ENCODE measurements around the gene PPP2R5D. TPM values are rescaled to one million over a fixed set of nuclear protein-coding genes. Genes with fewer than 3 reads are reported as not detected.
"Not testable (repeated sequence)": the region's sequence is repeated elsewhere in the genome, so short reads cannot be mapped to it uniquely, and the experiment has no call there.

PPP2R5D gene
- total RNA-seq, 2 experiments from 2014 or later = 50.3 to 52.1 TPM

- POLR2A ChIA-PET = interaction anchor here (0.5 kb wide), 1 partner anchor 15 kb away, joined by 5 read pairs; no protein-coding TSS in a partner anchor
- CTCF ChIA-PET = interaction anchor here (1.3 kb wide), 1 partner anchor 16 kb away, joined by 3 read pairs; the partner anchor contains the start of gene RRP36
These were observed 52.8 kb downstream of the PPP2R5D start for GRCh38 chr6:43037197-43037596.

- POLR2A ChIA-PET = no interaction called here
- CTCF ChIA-PET = interaction anchor here (1.1 kb wide), 1 partner anchor 140 kb away, joined by 3 read pairs; no protein-coding TSS in a partner anchor
These were observed 53.3 kb downstream of the PPP2R5D start for GRCh38 chr6:43037706-43038105.

GRCh38 chr6:43038727-43039126 is 54.4 kb downstream of the PPP2R5D start:
- CTCF ChIA-PET = interaction anchor here (1.1 kb wide), 1 partner anchor 139 kb away, joined by 3 read pairs; no protein-coding TSS in a partner anchor
- POLR2A ChIA-PET = no interaction called here

- ChIA-PET POLR2A (interaction anchor here (0.5 kb wide), 1 partner anchor 40 kb away, joined by 4 read pairs; no protein-coding TSS in a partner anchor), CTCF (no interaction called here)
These were observed 56.3 kb downstream of the PPP2R5D start for GRCh38 chr6:43040542-43041257.

GRCh38 chr6:43041475-43041874 is 57.1 kb downstream of the PPP2R5D start:
- POLR2A ChIA-PET, CTCF ChIA-PET: not testable (repeated sequence)

GRCh38 chr6:43043310-43043709 is 58.9 kb downstream of the PPP2R5D start:
- ChIA-PET CTCF (no interaction called here), POLR2A (no interaction called here)

- ChIA-PET POLR2A (interaction anchor here (0.9 kb wide), 1 partner anchor 10 kb away, joined by 3 read pairs; no protein-coding TSS in a partner anchor), CTCF (no interaction called here)
These were observed 61.1 kb downstream of the PPP2R5D start for GRCh38 chr6:43045371-43045930.

GRCh38 chr6:43047998-43048397 is 63.6 kb downstream of the PPP2R5D start:
- POLR2A ChIA-PET = no interaction called here
- CTCF ChIA-PET = interaction anchor here (0.5 kb wide), 1 partner anchor 278 kb away, joined by 3 read pairs; no protein-coding TSS in a partner anchor

GRCh38 chr6:43050981-43051380 is 66.6 kb downstream of the PPP2R5D start:
- ChIA-PET POLR2A (no interaction called here), CTCF (no interaction called here)

- ChIA-PET POLR2A (no interaction called here), CTCF (interaction anchor here (0.7 to 0.8 kb wide), 2 partner anchors 30 to 138 kb away, joined by 3 to 5 read pairs; no protein-coding TSS in a partner anchor)
These were observed 68.0 kb downstream of the PPP2R5D start for GRCh38 chr6:43052225-43052841.

- POLR2A ChIA-PET = interaction anchor here (1.1 to 1.6 kb wide), 4 partner anchors 39 to 124 kb away, joined by 3 to 8 read pairs (median 4); partner anchors contain the start of genes CNPY3, KLHDC3, MEA1 and SRF
These were observed 68.6 kb downstream of the PPP2R5D start for GRCh38 chr6:43052842-43053544.

GRCh38 chr6:43053545-43054205 is 69.3 kb downstream of the PPP2R5D start, which contains the start of gene CUL7:
TSS of gene CUL7 (minus strand) at chr6:43053851. CDS start at chr6:43052788, 1,063 bp downstream.
- POLR2A ChIA-PET = interaction anchor here (0.6 to 1.7 kb wide), 9 partner anchors 30 to 490 kb away, joined by 3 to 8 read pairs (median 4); partner anchors contain the start of genes CNPY3, KLHDC3, MEA1 and PEX6
- CTCF ChIA-PET = interaction anchor here (0.6 to 1.5 kb wide), 4 partner anchors 89 to 361 kb away, joined by 3 to 4 read pairs (median 4); no protein-coding TSS in a partner anchor

More at GRCh38 chr6:43052842-43053544, 68.6 kb downstream of the PPP2R5D start:
- CTCF ChIA-PET = interaction anchor here (0.8 kb wide), 1 partner anchor 361 kb away, joined by 3 read pairs; no protein-coding TSS in a partner anchor

- ChIA-PET CTCF (interaction anchor here (0.6 to 1.5 kb wide), 5 partner anchors 33 to 360 kb away, joined by 3 to 4 read pairs (median 3); partner anchors contain the start of gene RRP36), POLR2A (interaction anchor here (0.6 to 1.7 kb wide), 9 partner anchors 30 to 491 kb away, joined by 3 to 8 read pairs (median 4); partner anchors contain the start of genes CNPY3, KLHDC3, MEA1 and PEX6)
These were observed 70.0 kb downstream of the PPP2R5D start for GRCh38 chr6:43054206-43054943.

GRCh38 chr6:43055966-43056365 is 71.6 kb downstream of the PPP2R5D start:
- CTCF ChIA-PET = interaction anchor here (0.8 kb wide), 1 partner anchor 88 kb away, joined by 3 read pairs; no protein-coding TSS in a partner anchor
- POLR2A ChIA-PET = interaction anchor here (0.6 kb wide), 1 partner anchor 126 kb away, joined by 4 read pairs; the partner anchor contains the start of gene CNPY3

GRCh38 chr6:43058531-43058930 is 74.2 kb downstream of the PPP2R5D start:
- ChIA-PET CTCF (interaction anchor here (0.5 to 1.2 kb wide), 4 partner anchors 56 to 895 kb away, joined by 3 to 5 read pairs (median 4); partner anchors contain the start of gene CNPY3), POLR2A (interaction anchor here (0.8 to 1.4 kb wide), 3 partner anchors 45 to 129 kb away, joined by 3 to 5 read pairs (median 3); partner anchors contain the start of genes CNPY3 and PEX6)

- ChIA-PET CTCF (interaction anchor here (0.7 to 1.2 kb wide), 4 partner anchors 57 to 158 kb away, joined by 3 to 5 read pairs (median 4); partner anchors contain the start of gene CNPY3), POLR2A (interaction anchor here (0.6 to 1.4 kb wide), 6 partner anchors 38 to 130 kb away, joined by 3 to 6 read pairs (median 4); partner anchors contain the start of genes KLHDC3, PEX6, PPP2R5D and RRP36)
These were observed 75.0 kb downstream of the PPP2R5D start, which contains the start of the genes KLC4 and MRPL2 for GRCh38 chr6:43059168-43060033. TSS of gene KLC4 (plus strand) at chr6:43059631. CDS start at chr6:43061336, 1,705 bp downstream. TSS of gene MRPL2 (minus strand) at chr6:43059434. CDS start at chr6:43059381, 53 bp downstream.
